Measurements from ENCODE around the gene UQCC2.

The UQCC2 gene

GRCh38 chr6:33710296-33711121 is 991 bp downstream of the UQCC2 start:
- TF ChIP-seq TAF1 (IDR thresholded peaks at IDR 0.05; ENCODE audit: borderline replicate concordance, insufficient read depth, low read length) (no peak), FOXP2 (optimal IDR thresholded peaks at IDR 0.05; ENCODE audit: borderline replicate concordance, extremely low read depth, extremely low read length, insufficient read depth) (no peak), POLR2AphosphoS5 (IDR thresholded peaks at IDR 0.05; ENCODE audit: low read depth, low read length) (no peak), REST (IDR thresholded peaks at IDR 0.05; ENCODE audit: insufficient read depth in 1 of 2, low read depth in 2 of 2, low read length in 2 of 2) (no peak), SIN3A (IDR thresholded peaks at IDR 0.05; ENCODE audit: borderline replicate concordance, insufficient read depth, low read length) (no peak)

- no peak for TF ChIP-seq REST (IDR thresholded peaks at IDR 0.05; ENCODE audit: insufficient read depth in 1 of 2, low read depth in 2 of 2, low read length in 2 of 2)
- no peak for TF ChIP-seq FOXP2 (optimal IDR thresholded peaks at IDR 0.05; ENCODE audit: borderline replicate concordance, extremely low read depth, extremely low read length, insufficient read depth)
- TF ChIP-seq SIN3A (IDR thresholded peaks at IDR 0.05; ENCODE audit: borderline replicate concordance, insufficient read depth, low read length) = no peak
- no peak for TF ChIP-seq POLR2AphosphoS5 (IDR thresholded peaks at IDR 0.05; ENCODE audit: low read depth, low read length)
- TF ChIP-seq TAF1 (IDR thresholded peaks at IDR 0.05; ENCODE audit: borderline replicate concordance, insufficient read depth, low read length) = no peak
Measured at GRCh38 chr6:33709605-33710295, 1.8 kb downstream of the UQCC2 start.

GRCh38 chr6:33708516-33709204 is 2.8 kb downstream of the UQCC2 start:
- TF ChIP-seq POLR2AphosphoS5 (IDR thresholded peaks at IDR 0.05; ENCODE audit: low read depth, low read length) = no peak
- no peak for TF ChIP-seq TAF1 (IDR thresholded peaks at IDR 0.05; ENCODE audit: borderline replicate concordance, insufficient read depth, low read length)
- TF ChIP-seq FOXP2 (optimal IDR thresholded peaks at IDR 0.05; ENCODE audit: borderline replicate concordance, extremely low read depth, extremely low read length, insufficient read depth) = no peak
- no peak for TF ChIP-seq REST (IDR thresholded peaks at IDR 0.05; ENCODE audit: insufficient read depth in 1 of 2, low read depth in 2 of 2, low read length in 2 of 2)
- no peak for TF ChIP-seq SIN3A (IDR thresholded peaks at IDR 0.05; ENCODE audit: borderline replicate concordance, insufficient read depth, low read length)

GRCh38 chr6:33707771-33708170 is 3.7 kb downstream of the UQCC2 start:
- TF ChIP-seq POLR2AphosphoS5 (IDR thresholded peaks at IDR 0.05; ENCODE audit: low read depth, low read length) = no peak
- TF ChIP-seq FOXP2 (optimal IDR thresholded peaks at IDR 0.05; ENCODE audit: borderline replicate concordance, extremely low read depth, extremely low read length, insufficient read depth) = no peak
- no peak for TF ChIP-seq REST (IDR thresholded peaks at IDR 0.05; ENCODE audit: insufficient read depth in 1 of 2, low read depth in 2 of 2, low read length in 2 of 2)
- no peak for TF ChIP-seq TAF1 (IDR thresholded peaks at IDR 0.05; ENCODE audit: borderline replicate concordance, insufficient read depth, low read length)
- TF ChIP-seq SIN3A (IDR thresholded peaks at IDR 0.05; ENCODE audit: borderline replicate concordance, insufficient read depth, low read length) = no peak
